GM12878 (cell line): ENCODE results near the gene CR1. TPM values are rescaled to one million over a fixed set of nuclear protein-coding genes. Genes with fewer than 3 reads are reported as not detected.

Source experiments
- ATAC-seq: fragments of 200-7000 bp; cut with Tn5 transposase; 3 replicates; pipeline ENCODE4 v1.9.1; 2020; ENCODE audit warnings: mild to moderate bottlenecking, moderate library complexity
- BruUV-seq: library from RNA; stranded (reverse); fragments of 400-500 nt; replicated peaks from 2 replicates; lab custom pipeline; 2021; lab: Mats Ljungman, UMichigan
- CTCF ChIA-PET: fragments of 300-600 bp; sonication (Branson Sonifier 250); formaldehyde crosslinking; extraction: SDS; loops from one replicate; lab custom pipeline; 2021; ENCODE audit warnings: inconsistent platforms; lab: Yijun Ruan, JAX
- POLR2A ChIA-PET: fragments of 350-600 bp; formaldehyde crosslinking; extraction: SDS; loops from one replicate; lab custom pipeline; 2021; ENCODE audit warnings: inconsistent platforms; lab: Charles Lee
- RAD21 ChIA-PET: fragments of 300-600 bp; sonication (Branson Sonifier 250); formaldehyde crosslinking; loops from one replicate; lab custom pipeline; 2023; ENCODE audit warnings: antibody characterized with exemption; ENCODE audit not compliant: unreplicated experiment; lab: Charles Lee
- SMC1A ChIA-PET: fragments of 300-600 bp; sonication (Branson Sonifier 250); formaldehyde crosslinking; loops from one replicate; lab custom pipeline; 2023; ENCODE audit not compliant: unreplicated experiment, uncharacterized antibody; lab: Charles Lee
- DNase-seq: peaks from one replicate; pipeline ENCODE4 v3.0.0-alpha.2; 2011; ENCODE audit warnings: low read depth, low spot score
- FAIRE-seq: peaks from 3 replicates; lab custom pipeline; 2011; peaks lifted over from hg19 to GRCh38; lab: Jason Lieb, UNC
- H2AFZ ChIP-seq: 2 replicates; pipeline ENCODE4 v1.6.0; 2011; ENCODE audit warnings: low read depth, low read length, control low read depth; ENCODE audit not compliant: control insufficient read depth
- H3K27ac ChIP-seq: 2 replicates; pipeline ENCODE4 v1.5.1; 2011; ENCODE audit warnings: control low read depth; ENCODE audit not compliant: control insufficient read depth, insufficient read depth
- H3K27me3 ChIP-seq, 2 experiments: replicated peaks in 1 of 2; 2 replicates each; pipeline versions ENCODE4 v1.6.0 to v1.6.1; 2011; ENCODE audit warnings: low read length in 1 of 2; ENCODE audit not compliant: control insufficient read depth in 2 of 2, insufficient read depth in 2 of 2
- H3K36me3 ChIP-seq, 2 experiments: 2 replicates each; pipeline ENCODE4 v1.5.1; 2011; ENCODE audit warnings: low read length in 1 of 2; ENCODE audit not compliant: control insufficient read depth in 2 of 2, insufficient read depth in 2 of 2
- H3K4me1 ChIP-seq: 2 replicates; pipeline ENCODE4 v1.6.1; 2011; ENCODE audit warnings: mild to moderate bottlenecking, low read length, moderate library complexity, mixed read lengths; ENCODE audit not compliant: control insufficient read depth, insufficient read depth
- H3K4me2 ChIP-seq: 2 replicates; pipeline ENCODE4 v1.6.0; 2011; ENCODE audit warnings: control low read depth; ENCODE audit not compliant: control insufficient read depth, insufficient read depth
- H3K4me3 ChIP-seq: fragments of 200-600 bp; sonication (generic); 2 replicates; pipeline ENCODE4 v1.5.1; 2016
- H3K79me2 ChIP-seq: 2 replicates; pipeline ENCODE4 v1.6.0; 2011; ENCODE audit warnings: low read length; ENCODE audit not compliant: control insufficient read depth, insufficient read depth
- H3K9ac ChIP-seq: 2 replicates; pipeline ENCODE4 v1.8.0; 2011; ENCODE audit warnings: low read length, control low read depth, mixed read lengths; ENCODE audit not compliant: control insufficient read depth, insufficient read depth
- H3K9me3 ChIP-seq: replicated peaks from 3 replicates; pipeline ENCODE4 v1.5.1; 2011; ENCODE audit warnings: mild to moderate bottlenecking, low read length; ENCODE audit not compliant: control insufficient read depth, insufficient read depth
- H4K20me1 ChIP-seq: 2 replicates; pipeline ENCODE4 v1.6.0; 2011; ENCODE audit not compliant: control insufficient read depth, insufficient read depth
- ATF7 ChIP-seq: fragments of 450-650 bp; IDR thresholded peaks from 2 replicates; pipeline ENCODE4 v1.6.1; 2016; ENCODE audit warnings: low read depth, mild to moderate bottlenecking
- BHLHE40 ChIP-seq, 2 experiments: fragments of 450-650 bp in 1 of 2; IDR thresholded peaks; 2 replicates each; pipeline ENCODE4 v1.6.1; 2011 to 2017; ENCODE audit warnings: low read depth in 2 of 2, borderline replicate concordance in 1 of 2, improper control_type of control experiment in 1 of 2, low read length in 1 of 2, mild to moderate bottlenecking in 1 of 2
- CBX5 ChIP-seq: sonication (generic); IDR thresholded peaks from 2 replicates; pipeline ENCODE4 v1.6.1; 2016; ENCODE audit warnings: low read depth, moderate library complexity, mild to moderate bottlenecking, inconsistent platforms
- DPF2 ChIP-seq: fragments of 450-650 bp; IDR thresholded peaks from 2 replicates; pipeline ENCODE4 v1.6.1; 2017; ENCODE audit warnings: mild to moderate bottlenecking
- IKZF1 ChIP-seq: fragments of 450-650 bp; conservative IDR thresholded peaks from 2 replicates; pipeline ENCODE4 v1.6.1; 2017; ENCODE audit warnings: antibody characterized with exemption, mild to moderate bottlenecking
- JUNB ChIP-seq: IDR thresholded peaks from 2 replicates; pipeline ENCODE4 v1.6.1; 2016; ENCODE audit warnings: antibody characterized with exemption, mild to moderate bottlenecking
- MEF2A ChIP-seq: IDR thresholded peaks from 2 replicates; pipeline ENCODE4 v1.6.1; 2011; ENCODE audit warnings: low read depth, mild to moderate bottlenecking, low read length, moderate library complexity; ENCODE audit not compliant: insufficient read depth
- MTA3 ChIP-seq: IDR thresholded peaks from 2 replicates; pipeline ENCODE4 v1.6.1; 2012; ENCODE audit warnings: low read length, inconsistent platforms, borderline replicate concordance
- PML ChIP-seq: IDR thresholded peaks from 2 replicates; pipeline ENCODE4 v1.6.1; 2012; ENCODE audit warnings: low read length, inconsistent platforms
- TCF3 ChIP-seq: IDR thresholded peaks from 2 replicates; pipeline ENCODE4 v1.6.1; 2012; ENCODE audit warnings: low read depth, mild to moderate bottlenecking, low read length, borderline replicate concordance; ENCODE audit not compliant: insufficient read depth
- ZNF24 ChIP-seq: fragments of 450-650 bp; IDR thresholded peaks from 2 replicates; pipeline ENCODE4 v1.6.1; 2017; ENCODE audit warnings: antibody characterized with exemption, mild to moderate bottlenecking
- WGBS: methylation state at CpG from one replicate; pipeline ENCODE4 v1.1.6; 2016; ENCODE audit warnings: low lambda C conversion rate; ENCODE audit not compliant: insufficient replicate concordance, insufficient coverage; ENCODE audit errors: missing lambda C conversion rate; 5-methylcytosine and 5-hydroxymethylcytosine counted together
- in situ Hi-C: fragments of 300-500 bp; cut with MboI; formaldehyde crosslinking; loops from 9 replicates; pipeline ENCODE4 v1.14.3; 2018; ENCODE audit warnings: mixed read lengths
- intact Hi-C: fragments of 100-400 bp; cut with micrococcal nuclease; formaldehyde crosslinking; loops from one replicate; pipeline ENCODE4 v1.14.2; 2022; ENCODE audit not compliant: unreplicated experiment
- polyA plus RNA-seq, 11 experiments: library from polyadenylated mRNA; depleted of rRNA in 4 of 11; unstranded in 6 of 11; stranded (reverse) in 5 of 11; fragments of >200 nt; fragmentation: Nextera tagmentation in 4 of 11; fragmentation: Illumina TruSeq in 1 of 11; extraction: Ambion mirVana in 4 of 11; extraction: Trizol in 1 of 11; gene quantifications; 1 replicate in 1 of 11; 2 replicates in 10 of 11; pipeline versions ENCODE4 v1.2.1 to v1.2.3, GENCODE V29; 2011 to 2016; ENCODE audit warnings: inconsistent platforms in 2 of 11, missing spikeins in 2 of 11, low read depth in 1 of 11
- total RNA-seq, 4 experiments: library from RNA; depleted of rRNA in 3 of 4; stranded (reverse); fragments of >200 nt in 3 of 4; fragmentation: Illumina TruSeq in 1 of 4; extraction: Trizol in 1 of 4; gene quantifications; 2 replicates each; pipeline versions ENCODE4 v1.2.1 to v1.2.3, GENCODE V29; 2013 to 2021
- TF ChIP-seq, protein P1 (sequence below): IDR thresholded peaks from 2 replicates; pipeline ENCODE4 v1.6.1; 2012; ENCODE audit warnings: low read depth, low read length, improper control_type of control experiment
- TF ChIP-seq, protein P2 (sequence below): fragments of 450-650 bp; IDR thresholded peaks from 2 replicates; pipeline ENCODE4 v1.6.1; 2016; ENCODE audit warnings: mild to moderate bottlenecking
- TF ChIP-seq, protein P3 (sequence below): fragments of 450-650 bp; formaldehyde crosslinking; IDR thresholded peaks from 2 replicates; pipeline ENCODE4 v1.4.0; 2022; ENCODE audit warnings: mild to moderate bottlenecking, moderate library complexity

CR1 gene
- total and polyA plus RNA-seq, 10 of the 15 experiments (the other 5 are each of a cell fraction or from before 2014, with no cell fraction given) = 0.30 to 8.0 (median 4.3) TPM

DNA sequence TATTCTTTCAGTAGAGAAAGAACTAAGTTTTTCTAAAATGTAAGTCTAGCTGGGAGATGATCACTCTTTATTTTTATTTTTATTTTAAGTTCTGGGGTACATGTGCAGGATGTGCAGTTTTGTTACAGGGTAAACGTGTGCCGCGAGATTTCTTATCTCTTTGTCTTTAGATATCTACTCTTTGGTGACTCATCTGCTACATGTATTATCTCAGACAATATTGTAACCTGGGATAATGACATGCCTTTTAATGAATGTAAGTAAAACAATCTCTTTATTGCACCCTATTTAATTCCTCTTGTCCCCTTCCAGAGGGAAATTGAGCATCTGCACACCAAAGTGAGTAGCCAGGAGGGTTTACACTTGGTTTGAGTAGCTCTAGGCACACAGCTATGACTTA, 32.4 kb upstream of the CR1 start:
- Histone ChIP-seq H3K9me3 (no peaks in the 10 kb centered on the region), H3K4me3 (no peak overlapping the region), H3K4me1 (no peaks in the 10 kb centered on the region), H3K9ac (no peak overlapping the region), H3K79me2 (peaks cover 12% of the 10 kb centered on the region), H3K36me3 (no peaks in the 10 kb centered on the region), H3K27me3 (no peaks in the 10 kb centered on the region), H4K20me1 (no peaks in the 10 kb centered on the region), H2AFZ (no peak overlapping the region), H3K27ac (no peak overlapping the region), H3K4me2 (no peak overlapping the region)
- SMC1A ChIA-PET = interaction anchor here (0.6 to 1.3 kb wide), 2 partner anchors 23 to 1026 kb away, joined by 3 to 4 read pairs; no protein-coding TSS in a partner anchor
- FAIRE-seq (no peak), ATAC-seq (no peak), DNase-seq (no peak)
- intact Hi-C loops = no loop called here
- 99% methylated on average over 3 of the region's 3 CpGs for WGBS
- no TSS peak for BruUV-seq
- POLR2A ChIA-PET = no interaction called here
- RAD21 ChIA-PET = no interaction called here
- no peak for TF ChIP-seq DPF2
- CTCF ChIA-PET = interaction anchor here (0.9 to 1.3 kb wide), 3 partner anchors 18 to 482 kb away, joined by 3 to 4 read pairs (median 3); no protein-coding TSS in a partner anchor
- in situ Hi-C loops = no loop called here

DNA sequence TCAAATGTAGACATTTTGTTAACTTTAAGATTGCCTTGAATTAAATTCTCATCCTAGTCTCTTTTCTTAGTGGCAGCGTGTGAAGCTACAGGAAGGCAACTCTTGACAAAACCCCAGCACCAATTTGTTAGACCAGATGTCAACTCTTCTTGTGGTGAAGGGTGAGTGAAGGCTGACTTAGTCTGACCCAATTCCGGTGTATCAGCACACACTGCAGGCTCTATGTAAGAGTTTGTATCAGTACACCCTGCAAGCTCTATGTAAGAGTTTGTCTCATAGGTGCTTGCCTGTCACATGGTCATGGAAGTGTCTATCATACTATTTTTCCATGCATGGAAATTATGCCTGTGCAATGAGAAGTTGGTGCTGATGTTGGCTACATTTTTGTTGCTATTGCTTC, 25.0 kb upstream of the CR1 start:
- DNase-seq (no peak), ATAC-seq (no peak), FAIRE-seq (no peak)
- WGBS = 97% methylated on average over 2 of the region's 2 CpGs
- no peaks in the 10 kb centered on the region for H4K20me1 ChIP-seq
- H3K9me3 ChIP-seq = no peaks in the 10 kb centered on the region
- no peaks in the 10 kb centered on the region for H3K27me3 ChIP-seq
- intact Hi-C loops = no loop called here
- in situ Hi-C loops = no loop called here
- H3K79me2 ChIP-seq = no peaks in the 10 kb centered on the region
- ChIA-PET SMC1A (interaction anchor here (1.1 kb wide), 1 partner anchor 10 kb away, joined by 3 read pairs; no protein-coding TSS in a partner anchor), CTCF (no interaction called here), POLR2A (no interaction called here), RAD21 (no interaction called here)
- no peak overlapping the region for H3K4me3 ChIP-seq
- no peak for TF ChIP-seq IKZF1
- no peak for TF ChIP-seq JUNB
- TF ChIP-seq MEF2A = no peak
- no peak for TF ChIP-seq ZNF24
- no peak for TF ChIP-seq CBX5
- TF ChIP-seq, protein P1, sequence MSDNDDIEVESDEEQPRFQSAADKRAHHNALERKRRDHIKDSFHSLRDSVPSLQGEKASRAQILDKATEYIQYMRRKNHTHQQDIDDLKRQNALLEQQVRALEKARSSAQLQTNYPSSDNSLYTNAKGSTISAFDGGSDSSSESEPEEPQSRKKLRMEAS = no peak
- no peak for TF ChIP-seq PML
- TF ChIP-seq, protein P2, sequence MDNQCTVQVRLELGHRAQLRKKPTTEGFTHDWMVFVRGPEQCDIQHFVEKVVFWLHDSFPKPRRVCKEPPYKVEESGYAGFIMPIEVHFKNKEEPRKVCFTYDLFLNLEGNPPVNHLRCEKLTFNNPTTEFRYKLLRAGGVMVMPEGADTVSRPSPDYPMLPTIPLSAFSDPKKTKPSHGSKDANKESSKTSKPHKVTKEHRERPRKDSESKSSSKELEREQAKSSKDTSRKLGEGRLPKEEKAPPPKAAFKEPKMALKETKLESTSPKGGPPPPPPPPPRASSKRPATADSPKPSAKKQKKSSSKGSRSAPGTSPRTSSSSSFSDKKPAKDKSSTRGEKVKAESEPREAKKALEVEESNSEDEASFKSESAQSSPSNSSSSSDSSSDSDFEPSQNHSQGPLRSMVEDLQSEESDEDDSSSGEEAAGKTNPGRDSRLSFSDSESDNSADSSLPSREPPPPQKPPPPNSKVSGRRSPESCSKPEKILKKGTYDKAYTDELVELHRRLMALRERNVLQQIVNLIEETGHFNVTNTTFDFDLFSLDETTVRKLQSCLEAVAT = no peak
- TF ChIP-seq BHLHE40 (IDR thresholded peaks at IDR 0.05; ENCODE audit: borderline replicate concordance in 1 of 2, low read depth in 2 of 2, low read length in 1 of 2) = no peak
- TF ChIP-seq ATF7 = no peak
- no peak for TF ChIP-seq TCF3
- TF ChIP-seq MTA3 = no peak
- TF ChIP-seq, protein P3, sequence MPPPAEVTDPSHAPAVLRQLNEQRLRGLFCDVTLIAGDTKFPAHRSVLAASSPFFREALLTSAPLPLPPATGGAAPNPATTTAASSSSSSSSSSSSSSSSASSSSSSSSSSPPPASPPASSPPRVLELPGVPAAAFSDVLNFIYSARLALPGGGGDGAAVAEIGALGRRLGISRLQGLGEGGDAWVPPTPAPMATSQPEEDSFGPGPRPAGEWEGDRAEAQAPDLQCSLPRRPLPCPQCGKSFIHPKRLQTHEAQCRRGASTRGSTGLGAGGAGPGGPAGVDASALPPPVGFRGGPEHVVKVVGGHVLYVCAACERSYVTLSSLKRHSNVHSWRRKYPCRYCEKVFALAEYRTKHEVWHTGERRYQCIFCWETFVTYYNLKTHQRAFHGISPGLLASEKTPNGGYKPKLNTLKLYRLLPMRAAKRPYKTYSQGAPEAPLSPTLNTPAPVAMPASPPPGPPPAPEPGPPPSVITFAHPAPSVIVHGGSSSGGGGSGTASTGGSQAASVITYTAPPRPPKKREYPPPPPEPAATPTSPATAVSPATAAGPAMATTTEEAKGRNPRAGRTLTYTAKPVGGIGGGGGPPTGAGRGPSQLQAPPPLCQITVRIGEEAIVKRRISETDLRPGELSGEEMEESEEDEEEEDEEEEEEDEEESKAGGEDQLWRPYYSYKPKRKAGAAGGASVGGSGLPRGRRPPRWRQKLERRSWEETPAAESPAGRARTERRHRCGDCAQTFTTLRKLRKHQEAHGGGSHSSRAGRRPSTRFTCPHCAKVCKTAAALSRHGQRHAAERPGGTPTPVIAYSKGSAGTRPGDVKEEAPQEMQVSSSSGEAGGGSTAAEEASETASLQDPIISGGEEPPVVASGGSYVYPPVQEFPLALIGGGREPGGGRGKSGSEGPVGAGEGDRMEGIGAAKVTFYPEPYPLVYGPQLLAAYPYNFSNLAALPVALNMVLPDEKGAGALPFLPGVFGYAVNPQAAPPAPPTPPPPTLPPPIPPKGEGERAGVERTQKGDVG (CRISPR knock-in tag) = no peak
- no TSS peak for BruUV-seq
- H3K9ac ChIP-seq = no peak overlapping the region
- H3K4me2 ChIP-seq = no peak overlapping the region
- H2AFZ ChIP-seq = no peak overlapping the region
- H3K36me3 ChIP-seq = peaks cover 0 to 2% of the 10 kb centered on the region in 2 experiments; a peak in 1 of 4 replicates
- H3K27ac ChIP-seq = no peak overlapping the region
- no peaks in the 10 kb centered on the region for H3K4me1 ChIP-seq
